Measurements from ENCODE around the gene LYPD6.

LYPD6 gene

DNA sequence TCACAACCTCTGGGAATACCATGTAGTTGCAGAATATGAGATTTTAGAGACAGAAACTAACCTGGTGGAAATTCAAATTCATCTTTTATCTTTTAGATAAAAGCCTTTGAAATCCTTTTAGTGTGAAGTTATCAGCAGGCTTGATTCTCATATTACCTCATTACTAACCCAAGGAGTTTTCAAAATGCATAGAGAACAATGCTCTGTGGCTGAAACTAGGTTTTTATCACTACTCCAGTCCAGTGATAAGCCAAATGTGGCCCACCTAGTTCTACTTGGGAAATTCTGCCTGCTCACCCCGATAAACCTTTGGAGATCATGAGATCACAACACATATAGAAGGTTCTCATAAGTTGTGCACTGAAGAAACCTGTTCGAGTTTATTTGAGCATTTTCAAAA lies 135.5 kb downstream of the LYPD6 start:
- H3K27me3 ChIP-seq (ENCODE audit: insufficient read depth, low read length), result no peaks in the 10 kb centered on the region
- no peak overlapping the region for H3K9ac ChIP-seq (ENCODE audit: low read depth, low read length)
- H3K27ac ChIP-seq (ENCODE audit: low read length), result no peak overlapping the region
- H3K4me3 ChIP-seq (ENCODE audit: low read length), result no peak overlapping the region
- H3K4me1 ChIP-seq (ENCODE audit: insufficient read depth, low read length), result no peaks in the 10 kb centered on the region
- peaks cover 8% of the 10 kb centered on the region; the same call in 1 of the 2 replicates for H3K36me3 ChIP-seq (ENCODE audit: insufficient read depth, low read depth, low read length)
- H3K9me3 ChIP-seq (ENCODE audit: insufficient read depth, low read depth, low read length), result peaks cover 12% of the 10 kb centered on the region

DNA sequence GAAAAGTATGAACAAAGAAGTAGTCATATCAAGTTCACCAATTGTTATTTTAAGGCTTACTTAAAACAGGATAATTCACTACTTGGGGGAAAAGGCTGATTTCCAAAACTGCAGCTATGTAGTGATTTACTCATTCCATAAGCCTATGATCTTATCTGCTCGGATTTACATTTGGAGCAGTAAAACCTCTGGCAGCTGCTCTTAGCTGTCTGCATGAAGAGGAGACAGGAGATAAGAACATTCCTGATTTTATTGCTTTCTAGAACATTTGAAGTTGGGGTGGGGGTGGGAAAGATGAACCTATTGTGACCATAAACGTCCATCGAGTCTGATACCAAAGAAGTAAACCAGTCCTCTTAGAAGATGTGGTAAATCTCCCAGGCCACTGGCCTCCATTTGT lies 136.2 kb downstream of the LYPD6 start:
- H3K4me1 ChIP-seq (ENCODE audit: insufficient read depth, low read length), result no peaks in the 10 kb centered on the region
- no peak overlapping the region for H3K27ac ChIP-seq (ENCODE audit: low read length)
- no peak overlapping the region for H3K4me3 ChIP-seq (ENCODE audit: low read length)
- H3K9ac ChIP-seq (ENCODE audit: low read depth, low read length), result no peak overlapping the region
- peaks cover 5% of the 10 kb centered on the region; the same call in 1 of the 2 replicates for H3K9me3 ChIP-seq (ENCODE audit: insufficient read depth, low read depth, low read length)
- no peaks in the 10 kb centered on the region for H3K27me3 ChIP-seq (ENCODE audit: insufficient read depth, low read length)
- peaks cover 9% of the 10 kb centered on the region; the same call in 1 of the 2 replicates for H3K36me3 ChIP-seq (ENCODE audit: insufficient read depth, low read depth, low read length)

DNA sequence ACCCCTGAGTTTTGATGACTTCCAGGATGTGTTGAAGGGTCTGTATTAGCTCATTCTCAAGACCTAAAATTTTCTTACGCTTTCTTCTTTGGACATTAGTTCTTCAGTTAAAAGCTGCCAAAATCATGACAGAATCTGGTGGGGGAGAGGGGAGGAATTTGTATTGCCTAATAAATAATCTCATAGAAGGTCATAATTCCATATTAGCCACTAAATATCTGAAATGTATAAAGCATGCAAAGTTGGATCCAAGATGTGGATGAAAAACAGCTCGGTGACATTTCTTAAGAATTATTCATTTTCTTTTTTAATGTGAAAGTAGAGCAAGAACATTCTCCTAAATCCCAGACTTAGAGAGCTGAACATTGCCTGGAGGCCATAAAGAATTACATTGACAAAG lies 137.0 kb downstream of the LYPD6 start:
- Histone ChIP-seq H3K36me3 (ENCODE audit: insufficient read depth, low read depth, low read length) (peaks cover 9% of the 10 kb centered on the region; the same call in 1 of the 2 replicates), H3K27me3 (ENCODE audit: insufficient read depth, low read length) (no peaks in the 10 kb centered on the region), H3K27ac (ENCODE audit: low read length) (no peak overlapping the region), H3K9ac (ENCODE audit: low read depth, low read length) (no peak overlapping the region), H3K4me3 (ENCODE audit: low read length) (no peak overlapping the region), H3K9me3 (ENCODE audit: insufficient read depth, low read depth, low read length) (no peaks in the 10 kb centered on the region; the same call in 1 of the 2 replicates), H3K4me1 (ENCODE audit: insufficient read depth, low read length) (no peaks in the 10 kb centered on the region)

DNA sequence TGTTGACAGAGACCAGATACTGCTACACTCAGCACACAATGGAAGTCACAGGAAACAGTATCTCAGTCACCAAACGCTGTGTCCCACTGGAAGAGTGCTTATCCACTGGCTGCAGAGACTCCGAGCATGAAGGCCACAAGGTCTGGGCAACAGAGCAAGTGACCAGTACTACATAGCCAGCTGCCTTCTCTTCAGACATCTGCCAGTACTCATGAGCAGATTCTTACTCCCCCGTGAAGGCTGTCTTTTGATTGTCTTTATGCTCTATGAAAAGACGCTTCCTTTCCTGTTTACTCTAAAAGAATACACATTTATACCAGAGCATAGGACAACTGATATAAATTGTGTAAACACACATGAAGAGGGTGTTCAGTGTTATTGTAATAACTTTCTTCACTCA lies 138.2 kb downstream of the LYPD6 start:
- Histone ChIP-seq H3K27me3 (ENCODE audit: insufficient read depth, low read length) (no peaks in the 10 kb centered on the region), H3K4me1 (ENCODE audit: insufficient read depth, low read length) (no peaks in the 10 kb centered on the region; the same call in 1 of the 2 replicates), H3K36me3 (ENCODE audit: insufficient read depth, low read depth, low read length) (peaks cover 9% of the 10 kb centered on the region; the same call in 1 of the 2 replicates), H3K27ac (ENCODE audit: low read length) (no peak overlapping the region), H3K4me3 (ENCODE audit: low read length) (no peak overlapping the region), H3K9ac (ENCODE audit: low read depth, low read length) (no peak overlapping the region), H3K9me3 (ENCODE audit: insufficient read depth, low read depth, low read length) (no peaks in the 10 kb centered on the region)

DNA sequence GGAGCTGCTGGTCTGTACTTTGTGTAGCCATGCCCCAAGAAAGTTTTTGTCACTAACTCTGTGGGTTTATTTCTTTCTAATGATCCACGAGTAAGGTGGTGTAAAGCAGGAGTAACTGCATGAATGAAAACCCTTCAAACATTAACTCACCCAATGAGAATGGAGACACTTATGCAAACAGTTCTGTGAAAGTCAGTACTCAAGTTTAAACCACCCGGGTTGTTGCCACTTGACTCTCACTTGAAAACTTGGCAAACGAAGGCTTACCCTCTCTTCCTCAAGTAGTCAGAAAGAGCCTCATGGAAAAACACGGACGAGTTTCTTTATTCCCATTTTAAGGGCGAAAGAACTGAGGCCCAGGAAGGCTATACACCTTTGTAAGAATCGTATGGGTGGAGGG lies 139.7 kb downstream of the LYPD6 start:
- Histone ChIP-seq H3K36me3 (ENCODE audit: insufficient read depth, low read depth, low read length) (peaks cover 9% of the 10 kb centered on the region; the same call in 1 of the 2 replicates), H3K9me3 (ENCODE audit: insufficient read depth, low read depth, low read length) (no peaks in the 10 kb centered on the region), H3K27ac (ENCODE audit: low read length) (no peak overlapping the region), H3K4me1 (ENCODE audit: insufficient read depth, low read length) (no peaks in the 10 kb centered on the region; the same call in 1 of the 2 replicates), H3K9ac (ENCODE audit: low read depth, low read length) (no peak overlapping the region), H3K27me3 (ENCODE audit: insufficient read depth, low read length) (no peaks in the 10 kb centered on the region), H3K4me3 (ENCODE audit: low read length) (no peak overlapping the region)

DNA sequence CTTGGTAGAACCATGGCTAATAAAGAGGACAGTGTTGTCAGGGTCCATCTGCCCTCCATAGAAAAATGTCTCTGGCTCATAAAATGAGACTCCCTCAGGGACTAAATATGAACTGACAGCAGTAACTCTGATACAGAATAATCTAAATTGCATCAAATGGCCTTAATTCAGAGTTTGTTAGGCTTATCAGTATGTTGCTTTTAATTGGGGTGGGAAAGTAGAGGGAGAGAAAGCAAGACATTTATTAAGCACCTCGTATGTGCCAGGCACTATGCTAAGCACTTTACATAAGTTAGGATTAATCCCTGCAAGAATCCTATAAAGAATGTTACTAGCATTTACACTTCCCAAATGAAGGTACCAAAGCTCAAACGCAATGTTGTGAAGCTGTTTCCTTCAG lies 142.0 kb downstream of the LYPD6 start:
- H3K27ac ChIP-seq (ENCODE audit: low read length), result no peak overlapping the region
- H3K27me3 ChIP-seq (ENCODE audit: insufficient read depth, low read length), result no peaks in the 10 kb centered on the region
- H3K9ac ChIP-seq (ENCODE audit: low read depth, low read length), result no peak overlapping the region
- no peak overlapping the region for H3K4me3 ChIP-seq (ENCODE audit: low read length)
- H3K4me1 ChIP-seq (ENCODE audit: insufficient read depth, low read length), result no peaks in the 10 kb centered on the region; the same call in 1 of the 2 replicates
- H3K36me3 ChIP-seq (ENCODE audit: insufficient read depth, low read depth, low read length), result peaks cover 9% of the 10 kb centered on the region; the same call in 1 of the 2 replicates
- no peaks in the 10 kb centered on the region for H3K9me3 ChIP-seq (ENCODE audit: insufficient read depth, low read depth, low read length)

- H3K9ac ChIP-seq (ENCODE audit: low read depth, low read length), result no peak overlapping the region
- peaks cover 9% of the 10 kb centered on the region; the same call in 1 of the 2 replicates for H3K36me3 ChIP-seq (ENCODE audit: insufficient read depth, low read depth, low read length)
- H3K27ac ChIP-seq (ENCODE audit: low read length), result no peak overlapping the region
- H3K9me3 ChIP-seq (ENCODE audit: insufficient read depth, low read depth, low read length), result no peaks in the 10 kb centered on the region
- no peaks in the 10 kb centered on the region; the same call in 1 of the 2 replicates for H3K4me1 ChIP-seq (ENCODE audit: insufficient read depth, low read length)
- no peak overlapping the region for H3K4me3 ChIP-seq (ENCODE audit: low read length)
- no peaks in the 10 kb centered on the region for H3K27me3 ChIP-seq (ENCODE audit: insufficient read depth, low read length)
Observed at GRCh38 chr2:149473068-149473467, 142.7 kb downstream of the LYPD6 start.

- Histone ChIP-seq H3K9ac (ENCODE audit: low read depth, low read length) (no peak overlapping the region), H3K4me1 (ENCODE audit: insufficient read depth, low read length) (no peaks in the 10 kb centered on the region; the same call in 1 of the 2 replicates), H3K4me3 (ENCODE audit: low read length) (no peak overlapping the region), H3K36me3 (ENCODE audit: insufficient read depth, low read depth, low read length) (peaks cover 9% of the 10 kb centered on the region; the same call in 1 of the 2 replicates), H3K27me3 (ENCODE audit: insufficient read depth, low read length) (no peaks in the 10 kb centered on the region), H3K27ac (ENCODE audit: low read length) (no peak overlapping the region), H3K9me3 (ENCODE audit: insufficient read depth, low read depth, low read length) (no peaks in the 10 kb centered on the region)
Observed at GRCh38 chr2:149473521-149473920, 143.1 kb downstream of the LYPD6 start.

DNA sequence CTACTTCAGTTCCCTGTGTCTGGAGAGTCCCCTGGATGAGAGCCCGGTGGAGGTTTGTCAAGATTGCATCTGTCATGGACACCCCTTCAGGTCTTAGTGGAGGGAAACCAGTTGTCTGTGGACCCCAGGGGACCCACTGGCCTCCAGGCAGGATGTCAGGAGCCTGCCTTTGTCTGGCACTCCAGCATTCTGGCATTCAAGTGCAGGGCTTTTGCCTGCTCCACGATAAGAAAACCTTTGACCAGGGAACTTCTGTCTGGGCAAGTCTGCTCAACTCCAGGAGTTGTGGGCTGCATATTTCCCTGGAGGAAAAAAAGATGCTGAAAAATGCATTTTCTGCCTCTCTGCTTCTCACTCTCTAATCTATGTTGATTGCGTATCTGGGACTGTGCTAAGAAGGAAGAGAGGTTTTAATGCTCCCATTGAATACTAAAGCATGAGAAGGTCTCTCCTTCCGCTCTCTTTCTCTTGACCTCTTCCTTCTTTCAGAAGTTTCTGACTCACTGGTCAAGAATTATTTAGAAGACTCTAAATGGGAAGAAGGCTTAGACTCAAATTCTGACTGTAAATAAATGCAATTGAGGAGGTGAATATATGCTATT lies 152.7 kb downstream of the LYPD6 start:
- Histone ChIP-seq H3K9me3 (ENCODE audit: insufficient read depth, low read depth, low read length) (no peaks in the 10 kb centered on the region), H3K9ac (ENCODE audit: low read depth, low read length) (no peak overlapping the region), H3K4me1 (ENCODE audit: insufficient read depth, low read length) (peaks cover 7% of the 10 kb centered on the region), H3K36me3 (ENCODE audit: insufficient read depth, low read depth, low read length) (no peaks in the 10 kb centered on the region), H3K27ac (ENCODE audit: low read length) (no peak overlapping the region), H3K27me3 (ENCODE audit: insufficient read depth, low read length) (no peaks in the 10 kb centered on the region), H3K4me3 (ENCODE audit: low read length) (no peak overlapping the region)

DNA sequence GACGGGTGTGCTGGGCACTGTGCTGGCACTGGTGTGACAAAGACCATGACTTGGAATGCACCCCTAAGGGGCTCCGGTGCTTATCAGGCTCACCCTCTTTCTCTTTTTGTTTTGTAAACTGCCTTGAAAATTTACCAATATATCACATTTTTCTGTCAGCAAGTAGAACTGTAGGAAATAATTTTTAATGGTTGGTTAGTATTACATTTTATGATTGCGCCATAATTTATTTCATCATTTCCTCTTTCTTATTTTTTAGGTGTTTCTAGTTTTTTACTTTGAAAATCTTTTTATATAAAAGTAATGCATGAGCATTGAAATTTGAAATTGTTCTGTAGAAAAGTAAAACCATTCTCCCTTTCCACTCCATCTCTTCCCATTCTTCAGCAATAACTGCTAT lies 156.3 kb downstream of the LYPD6 start:
- H3K27ac ChIP-seq (ENCODE audit: low read length), result no peak overlapping the region
- H3K9me3 ChIP-seq (ENCODE audit: insufficient read depth, low read depth, low read length), result no peaks in the 10 kb centered on the region
- no peak overlapping the region for H3K4me3 ChIP-seq (ENCODE audit: low read length)
- H3K4me1 ChIP-seq (ENCODE audit: insufficient read depth, low read length), result peaks cover 9% of the 10 kb centered on the region
- no peaks in the 10 kb centered on the region for H3K36me3 ChIP-seq (ENCODE audit: insufficient read depth, low read depth, low read length)
- no peak overlapping the region for H3K9ac ChIP-seq (ENCODE audit: low read depth, low read length)
- H3K27me3 ChIP-seq (ENCODE audit: insufficient read depth, low read length), result no peaks in the 10 kb centered on the region

GRCh38 chr2:149487189-149487588 lies 156.8 kb downstream of the LYPD6 start:
- Histone ChIP-seq H3K4me3 (ENCODE audit: low read length) (no peak overlapping the region), H3K4me1 (ENCODE audit: insufficient read depth, low read length) (peaks cover 9% of the 10 kb centered on the region), H3K36me3 (ENCODE audit: insufficient read depth, low read depth, low read length) (no peaks in the 10 kb centered on the region), H3K27ac (ENCODE audit: low read length) (no peak overlapping the region), H3K27me3 (ENCODE audit: insufficient read depth, low read length) (no peaks in the 10 kb centered on the region), H3K9me3 (ENCODE audit: insufficient read depth, low read depth, low read length) (no peaks in the 10 kb centered on the region), H3K9ac (ENCODE audit: low read depth, low read length) (no peak overlapping the region)

DNA sequence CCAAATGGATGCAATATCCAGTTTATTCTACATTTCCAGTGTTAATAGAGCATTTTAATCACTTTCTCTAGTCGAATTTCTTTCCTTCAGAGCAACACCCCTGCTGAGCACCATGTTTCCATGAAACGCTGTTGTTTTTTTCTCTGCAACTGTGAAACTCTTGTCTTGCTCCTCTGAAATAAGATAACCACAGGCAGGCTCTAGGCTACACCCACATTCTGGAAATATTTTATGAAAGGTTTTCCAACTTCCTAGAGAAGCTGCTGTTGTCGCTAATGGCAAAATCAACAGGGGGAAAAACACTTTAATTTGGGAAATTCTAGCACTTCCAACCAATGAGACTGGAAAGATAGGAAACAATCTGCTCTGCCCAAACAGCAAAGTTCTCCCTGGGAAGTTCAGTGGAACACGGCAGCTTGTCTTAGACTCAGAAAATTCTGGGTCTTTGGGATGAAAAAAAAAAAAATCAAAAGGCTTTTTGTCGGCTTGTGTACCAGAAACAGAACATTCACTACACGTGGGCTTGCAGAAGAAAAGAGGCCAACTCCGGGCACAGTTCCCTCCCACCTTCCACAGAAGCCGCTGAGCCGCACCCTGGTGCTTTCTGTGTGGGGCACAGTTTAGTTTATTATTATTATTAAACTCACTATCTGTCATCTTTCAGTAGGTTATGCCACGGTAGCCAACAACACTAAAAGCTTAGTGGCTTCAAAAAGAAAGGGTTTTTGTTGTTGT lies 158.5 kb downstream of the LYPD6 start:
- Histone ChIP-seq H3K27ac (ENCODE audit: low read length) (no peak overlapping the region), H3K27me3 (ENCODE audit: insufficient read depth, low read length) (no peaks in the 10 kb centered on the region), H3K9ac (ENCODE audit: low read depth, low read length) (no peak overlapping the region), H3K36me3 (ENCODE audit: insufficient read depth, low read depth, low read length) (no peaks in the 10 kb centered on the region), H3K9me3 (ENCODE audit: insufficient read depth, low read depth, low read length) (no peaks in the 10 kb centered on the region), H3K4me3 (ENCODE audit: low read length) (no peak overlapping the region), H3K4me1 (ENCODE audit: insufficient read depth, low read length) (peaks cover 3% of the 10 kb centered on the region; the same call in 1 of the 2 replicates)
